ENCODE results near the gene EMD.

EMD gene

DNA sequence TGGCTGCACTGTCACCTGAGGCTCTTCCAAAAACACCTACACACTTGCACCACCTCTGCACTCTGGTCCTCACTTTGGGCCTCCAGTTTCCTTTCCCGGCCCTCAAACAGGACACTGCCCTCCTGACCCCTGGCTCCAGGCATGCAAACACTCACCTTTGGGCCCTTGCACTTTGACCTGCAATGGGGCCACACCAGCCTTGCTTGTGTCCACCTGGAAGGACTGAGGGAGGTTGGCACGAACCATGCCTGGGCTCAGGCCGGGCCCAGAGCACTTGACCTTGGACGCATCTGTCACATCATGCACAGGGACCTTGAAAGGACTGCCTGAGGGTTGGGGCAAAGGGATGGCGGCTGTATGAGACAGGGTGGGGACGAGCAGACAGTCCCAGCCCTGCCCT lies 20.3 kb upstream of the EMD start:
- Histone ChIP-seq H4K8ac (ENCODE audit: low read length) (no peak overlapping the region), H2BK12ac (ENCODE audit: low read length in 2 of 2) (no peak overlapping the region), H2AFZ (ENCODE audit: low read depth, low read length) (no peak overlapping the region), H3K4me3 (ENCODE audit: insufficient read depth in 1 of 2, low read depth in 1 of 2, low read length in 2 of 2) (no peak overlapping the region), H3K18ac (ENCODE audit: low read depth in 1 of 2, low read length in 2 of 2) (no peak overlapping the region), H3K4ac (ENCODE audit: low read depth in 1 of 2, low read length in 2 of 2) (no peak overlapping the region), H2BK5ac (ENCODE audit: low read depth, low read length, poor library complexity, severe bottlenecking) (no peak overlapping the region), H2BK120ac (ENCODE audit: low read depth, low read length) (no peak overlapping the region), H3K23ac (ENCODE audit: low read length in 2 of 2) (no peak overlapping the region), H3K9ac (ENCODE audit: low read length) (no peak overlapping the region), H3K79me1 (replicated peaks; ENCODE audit: low read length, poor library complexity, severe bottlenecking) (no peaks in the 10 kb centered on the region), H3K36me3 (ENCODE audit: control insufficient read depth in 1 of 2, insufficient read depth in 2 of 2, low read depth in 1 of 2, low read length in 2 of 2) (peaks cover 85 to 94% of the 10 kb centered on the region in 2 experiments), H3K27ac (ENCODE audit: low read length, poor library complexity, severe bottlenecking) (no peak overlapping the region), H3K27me3 (ENCODE audit: control insufficient read depth in 1 of 2, insufficient read depth in 1 of 2, low read length in 2 of 2) (no peaks in the 10 kb centered on the region), H2BK15ac (ENCODE audit: low read depth, poor library complexity, severe bottlenecking) (no peak overlapping the region), H3K14ac (ENCODE audit: low read length in 2 of 2) (no peak overlapping the region), H3K4me2 (ENCODE audit: low read length, poor library complexity, severe bottlenecking) (no peak overlapping the region), H3K9me3 (ENCODE audit: control insufficient read depth, low read length) (no peaks in the 10 kb centered on the region), H3K4me1 (ENCODE audit: control insufficient read depth, insufficient read depth, low read depth, low read length) (peaks cover 28% of the 10 kb centered on the region), H4K91ac (ENCODE audit: low read length) (no peak overlapping the region), H2AK5ac (ENCODE audit: low read length, severe bottlenecking) (no peak overlapping the region)
- 94% methylated on average over 6 of the region's 6 CpGs for WGBS
- no peak for DNase-seq

DNA sequence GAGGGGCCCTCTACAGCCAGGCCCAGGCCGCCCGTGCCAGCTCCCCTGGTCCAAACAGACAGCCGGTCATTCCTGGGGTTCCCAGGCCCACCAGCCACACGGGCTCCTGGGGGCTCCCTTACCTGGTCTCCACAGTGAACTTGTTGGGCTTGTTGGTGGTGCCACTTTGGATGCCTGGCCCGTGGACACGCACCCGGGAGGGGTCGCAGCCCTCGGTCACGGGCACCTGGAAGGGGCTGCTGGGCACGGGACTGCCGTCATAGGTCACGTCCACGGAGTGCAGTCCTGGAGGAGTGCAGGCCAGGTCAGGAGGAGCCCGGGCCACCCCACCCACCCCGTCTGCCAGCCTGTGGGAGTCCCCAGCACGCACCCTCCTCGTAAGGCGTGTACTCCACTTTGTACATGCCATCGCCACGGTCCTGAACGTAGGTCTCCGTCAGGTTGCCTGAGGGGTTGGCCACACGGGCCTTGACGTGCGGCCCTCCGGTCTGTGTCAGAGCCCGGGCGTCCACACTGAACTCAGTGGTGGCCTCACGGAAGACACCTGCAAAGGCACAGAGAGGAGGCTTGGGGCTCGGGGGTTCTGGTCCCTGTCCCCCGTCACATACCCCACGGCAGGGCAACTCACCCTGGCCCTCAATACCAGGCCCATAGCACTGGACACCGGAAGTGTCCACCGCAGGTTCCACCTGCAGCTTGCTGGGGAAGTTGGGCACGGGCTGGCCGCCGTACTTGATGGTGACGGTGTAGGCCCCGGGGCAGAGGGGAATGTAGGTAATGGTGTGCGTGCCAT lies 19.5 kb upstream of the EMD start:
- no peak overlapping the region for H2AFZ ChIP-seq (ENCODE audit: low read depth, low read length)
- H3K23ac ChIP-seq (ENCODE audit: low read length in 2 of 2) = no peak overlapping the region
- H2BK120ac ChIP-seq (ENCODE audit: low read depth, low read length) = no peak overlapping the region
- H3K9me3 ChIP-seq (ENCODE audit: control insufficient read depth, low read length) = no peaks in the 10 kb centered on the region
- no peak overlapping the region for H2BK5ac ChIP-seq (ENCODE audit: low read depth, low read length, poor library complexity, severe bottlenecking)
- H3K79me1 ChIP-seq (replicated peaks; ENCODE audit: low read length, poor library complexity, severe bottlenecking) = no peaks in the 10 kb centered on the region
- WGBS = 95% methylated on average over 25 of the region's 41 CpGs
- no peak overlapping the region for H3K4me3 ChIP-seq (ENCODE audit: insufficient read depth in 1 of 2, low read depth in 1 of 2, low read length in 2 of 2)
- H3K9ac ChIP-seq (ENCODE audit: low read length) = no peak overlapping the region
- no peak overlapping the region for H2BK12ac ChIP-seq (ENCODE audit: low read length in 2 of 2)
- H3K4me1 ChIP-seq (ENCODE audit: control insufficient read depth, insufficient read depth, low read depth, low read length) = peaks cover 30% of the 10 kb centered on the region
- H2AK5ac ChIP-seq (ENCODE audit: low read length, severe bottlenecking) = no peak overlapping the region
- no peak overlapping the region for H3K18ac ChIP-seq (ENCODE audit: low read depth in 1 of 2, low read length in 2 of 2)
- H3K27me3 ChIP-seq (ENCODE audit: control insufficient read depth in 1 of 2, insufficient read depth in 1 of 2, low read length in 2 of 2) = no peaks in the 10 kb centered on the region
- no peak overlapping the region for H3K4me2 ChIP-seq (ENCODE audit: low read length, poor library complexity, severe bottlenecking)
- no peak overlapping the region for H4K8ac ChIP-seq (ENCODE audit: low read length)
- no peak overlapping the region for H2BK15ac ChIP-seq (ENCODE audit: low read depth, poor library complexity, severe bottlenecking)
- no peak for DNase-seq
- H3K27ac ChIP-seq (ENCODE audit: low read length, poor library complexity, severe bottlenecking) = no peak overlapping the region
- no peak overlapping the region for H3K14ac ChIP-seq (ENCODE audit: low read length in 2 of 2)
- no peak overlapping the region for H3K4ac ChIP-seq (ENCODE audit: low read depth in 1 of 2, low read length in 2 of 2)
- H4K91ac ChIP-seq (ENCODE audit: low read length) = no peak overlapping the region
- peaks cover 85 to 94% of the 10 kb centered on the region in 2 experiments for H3K36me3 ChIP-seq (ENCODE audit: control insufficient read depth in 1 of 2, insufficient read depth in 2 of 2, low read depth in 1 of 2, low read length in 2 of 2)

DNA sequence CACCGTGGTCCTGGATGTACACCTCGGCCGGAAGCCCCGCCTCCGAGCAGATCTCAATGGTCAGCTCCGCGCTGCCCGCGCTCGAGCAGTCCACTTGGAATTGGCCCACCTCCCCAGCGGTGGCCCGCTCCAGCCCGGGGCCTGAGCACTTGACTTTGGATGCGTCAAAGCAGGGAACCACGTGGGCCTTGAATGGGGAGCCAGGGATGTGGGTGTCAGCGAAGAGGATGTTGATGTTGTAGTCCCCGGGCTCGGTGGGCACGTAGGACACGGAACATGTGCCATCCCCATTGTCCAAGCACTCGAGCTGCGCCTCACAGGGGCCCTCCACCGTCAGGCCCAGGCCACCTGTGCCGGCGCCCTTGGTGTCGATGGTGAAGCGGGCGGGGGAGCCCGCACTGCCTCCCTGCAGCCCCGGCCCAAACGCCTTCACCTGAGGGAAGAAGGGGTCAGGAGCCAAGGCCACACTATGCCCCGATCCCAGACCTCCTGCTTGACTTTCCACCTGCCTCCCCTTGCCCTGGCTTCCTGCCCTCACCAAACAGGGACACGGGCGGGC lies 18.9 kb upstream of the EMD start:
- no peak overlapping the region for H3K4me3 ChIP-seq (ENCODE audit: insufficient read depth in 1 of 2, low read depth in 1 of 2, low read length in 2 of 2)
- H2AK5ac ChIP-seq (ENCODE audit: low read length, severe bottlenecking) = no peak overlapping the region
- H3K9me3 ChIP-seq (ENCODE audit: control insufficient read depth, low read length) = no peaks in the 10 kb centered on the region
- no peaks in the 10 kb centered on the region for H3K27me3 ChIP-seq (ENCODE audit: control insufficient read depth in 1 of 2, insufficient read depth in 1 of 2, low read length in 2 of 2)
- H3K14ac ChIP-seq (ENCODE audit: low read length in 2 of 2) = no peak overlapping the region
- no peak overlapping the region for H2BK5ac ChIP-seq (ENCODE audit: low read depth, low read length, poor library complexity, severe bottlenecking)
- H2AFZ ChIP-seq (ENCODE audit: low read depth, low read length) = no peak overlapping the region
- H3K79me1 ChIP-seq (replicated peaks; ENCODE audit: low read length, poor library complexity, severe bottlenecking) = no peaks in the 10 kb centered on the region
- H2BK120ac ChIP-seq (ENCODE audit: low read depth, low read length) = no peak overlapping the region
- H4K91ac ChIP-seq (ENCODE audit: low read length) = peak overlapping the region; percentile 32
- no peak overlapping the region for H3K27ac ChIP-seq (ENCODE audit: low read length, poor library complexity, severe bottlenecking)
- no peak overlapping the region for H3K4me2 ChIP-seq (ENCODE audit: low read length, poor library complexity, severe bottlenecking)
- 87% methylated on average over 14 of the region's 34 CpGs for WGBS
- peaks cover 87 to 94% of the 10 kb centered on the region in 2 experiments for H3K36me3 ChIP-seq (ENCODE audit: control insufficient read depth in 1 of 2, insufficient read depth in 2 of 2, low read depth in 1 of 2, low read length in 2 of 2)
- no peak overlapping the region for H2BK15ac ChIP-seq (ENCODE audit: low read depth, poor library complexity, severe bottlenecking)
- H3K23ac ChIP-seq (ENCODE audit: low read length in 2 of 2) = no peak overlapping the region
- peaks cover 36% of the 10 kb centered on the region for H3K4me1 ChIP-seq (ENCODE audit: control insufficient read depth, insufficient read depth, low read depth, low read length)
- no peak overlapping the region for H3K9ac ChIP-seq (ENCODE audit: low read length)
- H2BK12ac ChIP-seq (ENCODE audit: low read length in 2 of 2) = no peak overlapping the region
- no peak overlapping the region for H3K4ac ChIP-seq (ENCODE audit: low read depth in 1 of 2, low read length in 2 of 2)
- no peak for DNase-seq
- H4K8ac ChIP-seq (ENCODE audit: low read length) = peak overlapping the region; percentile 46
- no peak overlapping the region for H3K18ac ChIP-seq (ENCODE audit: low read depth in 1 of 2, low read length in 2 of 2)

DNA sequence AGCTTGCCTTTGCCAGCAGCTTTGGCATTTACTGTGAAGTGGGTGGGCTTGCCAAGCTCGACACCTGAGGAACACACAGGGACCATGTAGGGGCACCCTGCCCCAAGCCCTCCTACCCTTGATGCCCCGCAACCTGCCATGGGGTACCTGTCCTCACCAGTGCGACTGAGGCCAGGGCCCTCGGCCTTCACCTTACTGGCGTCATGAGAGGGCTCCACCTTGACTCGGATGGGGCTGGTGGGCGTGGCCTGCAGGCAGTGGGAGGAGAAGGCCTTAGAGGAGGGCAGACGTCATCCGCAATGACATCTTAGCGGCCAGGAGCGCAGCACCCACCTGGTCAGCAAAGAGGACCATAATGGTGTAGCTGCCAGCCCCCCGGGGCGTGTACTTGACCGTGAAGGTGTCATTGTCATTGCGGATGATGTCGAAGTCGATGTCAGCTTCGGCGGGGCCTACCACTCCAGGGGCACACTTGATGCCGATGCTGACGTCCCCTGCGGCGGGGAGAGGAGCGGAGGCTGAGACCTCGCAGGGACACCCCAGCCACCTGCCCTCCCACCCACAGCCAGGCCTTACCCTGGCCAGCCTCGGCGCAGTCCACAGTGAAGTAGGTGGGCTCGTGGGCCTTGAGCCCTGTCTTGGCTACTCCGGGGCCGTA lies 16.9 kb upstream of the EMD start:
- no peak overlapping the region for H3K9ac ChIP-seq (ENCODE audit: low read length)
- H3K9me3 ChIP-seq (ENCODE audit: control insufficient read depth, low read length) = no peaks in the 10 kb centered on the region

More for the DNA sequence above, 16.9 kb upstream of the EMD start:
- H2BK120ac ChIP-seq (ENCODE audit: low read depth, low read length) = no peak overlapping the region
- no peak overlapping the region for H3K4me2 ChIP-seq (ENCODE audit: low read length, poor library complexity, severe bottlenecking)
- peaks cover 39% of the 10 kb centered on the region for H3K4me1 ChIP-seq (ENCODE audit: control insufficient read depth, insufficient read depth, low read depth, low read length)
- H2BK5ac ChIP-seq (ENCODE audit: low read depth, low read length, poor library complexity, severe bottlenecking) = no peak overlapping the region
- no peak overlapping the region for H2AK5ac ChIP-seq (ENCODE audit: low read length, severe bottlenecking)
- H2AFZ ChIP-seq (ENCODE audit: low read depth, low read length) = no peak overlapping the region
- no peak overlapping the region for H3K23ac ChIP-seq (ENCODE audit: low read length in 2 of 2)
- H2BK15ac ChIP-seq (ENCODE audit: low read depth, poor library complexity, severe bottlenecking) = no peak overlapping the region
- no peak overlapping the region for H3K18ac ChIP-seq (ENCODE audit: low read depth in 1 of 2, low read length in 2 of 2)
- no peaks in the 10 kb centered on the region for H3K27me3 ChIP-seq (ENCODE audit: control insufficient read depth in 1 of 2, insufficient read depth in 1 of 2, low read length in 2 of 2)
- no peak overlapping the region for H3K4me3 ChIP-seq (ENCODE audit: insufficient read depth in 1 of 2, low read depth in 1 of 2, low read length in 2 of 2)
- DNase-seq = no peak
- H3K4ac ChIP-seq (ENCODE audit: low read depth in 1 of 2, low read length in 2 of 2) = no peak overlapping the region
- no peak overlapping the region for H2BK12ac ChIP-seq (ENCODE audit: low read length in 2 of 2)
- H3K36me3 ChIP-seq (ENCODE audit: control insufficient read depth in 1 of 2, insufficient read depth in 2 of 2, low read depth in 1 of 2, low read length in 2 of 2) = peaks cover 93 to 94% of the 10 kb centered on the region in 2 experiments
- H3K79me1 ChIP-seq (replicated peaks; ENCODE audit: low read length, poor library complexity, severe bottlenecking) = no peaks in the 10 kb centered on the region
- no peak overlapping the region for H3K27ac ChIP-seq (ENCODE audit: low read length, poor library complexity, severe bottlenecking)
- WGBS = 95% methylated on average over 26 of the region's 30 CpGs
- no peak overlapping the region for H4K91ac ChIP-seq (ENCODE audit: low read length)
- no peak overlapping the region for H4K8ac ChIP-seq (ENCODE audit: low read length)
- H3K14ac ChIP-seq (ENCODE audit: low read length in 2 of 2) = no peak overlapping the region

Data from mesenchymal stem cell (in vitro differentiated cells and primary cell).